SK-N-SH treated with all-trans-retinoic acid at 6 μM for 48 hours (cell line): Measurements from ENCODE around the gene MIGA2.

Experiments
- ATAC-seq: fragments of 200-7000 bp; cut with Tn5 transposase; 3 replicates; pipeline ENCODE4 v1.9.1; 2020; ENCODE audit warnings: mild to moderate bottlenecking, moderate library complexity
- ARNTL ChIP-seq: fragments of 450-650 bp; formaldehyde crosslinking; IDR thresholded peaks from 2 replicates; pipeline ENCODE4 v1.5.0; 2020; ENCODE audit warnings: low read depth, mild to moderate bottlenecking, moderate library complexity, borderline replicate concordance
- CREB5 ChIP-seq: fragments of 250-450 bp; sonication (Bioruptor Pico); IDR thresholded peaks from 2 replicates; pipeline ENCODE4 v1.5.1; 2020; ENCODE audit warnings: low read depth, mild to moderate bottlenecking, moderate library complexity
- CSDC2 ChIP-seq: fragments of 250-450 bp; sonication (Bioruptor Pico); IDR thresholded peaks from 2 replicates; pipeline ENCODE4 v1.5.0; 2020; ENCODE audit warnings: mild to moderate bottlenecking, moderate library complexity
- ESRRG ChIP-seq: fragments of 250-450 bp; sonication (Bioruptor Pico); IDR thresholded peaks from 2 replicates; pipeline ENCODE4 v1.6.1; 2021; ENCODE audit warnings: mild to moderate bottlenecking
- ISL1 ChIP-seq: fragments of 250-450 bp; sonication (Bioruptor Pico); IDR thresholded peaks from 2 replicates; pipeline ENCODE4 v2.1.2; 2022; ENCODE audit warnings: mild to moderate bottlenecking, moderate library complexity
- OSR1 ChIP-seq: fragments of 250-450 bp; sonication (Bioruptor Pico); IDR thresholded peaks from 2 replicates; pipeline ENCODE4 v1.8.0; 2022; ENCODE audit warnings: moderate library complexity, mild to moderate bottlenecking, inconsistent platforms
- PPARA ChIP-seq: fragments of 250-450 bp; sonication (Bioruptor Pico); IDR thresholded peaks from 2 replicates; pipeline ENCODE4 v1.5.0; 2020; ENCODE audit warnings: mild to moderate bottlenecking, borderline replicate concordance
- RARB ChIP-seq: fragments of 250-450 bp; sonication (Bioruptor Pico); IDR thresholded peaks from 2 replicates; pipeline ENCODE4 v1.8.0; 2021; ENCODE audit warnings: mild to moderate bottlenecking, moderate library complexity
- SNAI2 ChIP-seq: fragments of 250-450 bp; sonication (Bioruptor Pico); IDR thresholded peaks from 2 replicates; pipeline ENCODE4 v1.5.0; 2020; ENCODE audit warnings: mild to moderate bottlenecking, moderate library complexity
- TCF4 ChIP-seq: fragments of 250-450 bp; sonication (Bioruptor Pico); IDR thresholded peaks from 2 replicates; pipeline ENCODE4 v1.8.0; 2021; ENCODE audit warnings: mild to moderate bottlenecking, moderate library complexity, borderline replicate concordance
- TOX ChIP-seq: fragments of 250-450 bp; sonication (Bioruptor Pico); IDR thresholded peaks from 2 replicates; pipeline ENCODE4 v1.8.0; 2021; ENCODE audit warnings: mild to moderate bottlenecking, moderate library complexity, borderline replicate concordance
- ZC3H10 ChIP-seq: fragments of 250-450 bp; sonication (Bioruptor Pico); IDR thresholded peaks from 2 replicates; pipeline ENCODE4 v1.5.1; 2021; ENCODE audit warnings: mild to moderate bottlenecking, moderate library complexity
- ZFP3 ChIP-seq: fragments of 250-450 bp; sonication (Bioruptor Pico); IDR thresholded peaks from 2 replicates; pipeline ENCODE4 v1.5.0; 2020; ENCODE audit warnings: mild to moderate bottlenecking, moderate library complexity
- ZFP30 ChIP-seq: fragments of 450-650 bp; formaldehyde crosslinking; IDR thresholded peaks from 2 replicates; pipeline ENCODE4 v1.5.0; 2022; ENCODE audit warnings: mild to moderate bottlenecking, moderate library complexity
- ZNF565 ChIP-seq: fragments of 450-650 bp; formaldehyde crosslinking; conservative IDR thresholded peaks from 2 replicates; pipeline ENCODE4 v1.5.0; 2020; ENCODE audit warnings: low read depth, mild to moderate bottlenecking, moderate library complexity
- ZNF70 ChIP-seq: fragments of 450-650 bp; formaldehyde crosslinking; IDR thresholded peaks from 2 replicates; pipeline ENCODE4 v1.5.0; 2020; ENCODE audit warnings: mild to moderate bottlenecking, moderate library complexity
- ZNF8 ChIP-seq: fragments of 450-650 bp; formaldehyde crosslinking; IDR thresholded peaks from 2 replicates; pipeline ENCODE4 v1.5.0; 2020; ENCODE audit warnings: mild to moderate bottlenecking, moderate library complexity
- TF ChIP-seq, protein P1 (sequence below): fragments of 250-450 bp; sonication (Bioruptor Pico); IDR thresholded peaks from 2 replicates; pipeline ENCODE4 v1.5.1; 2021; ENCODE audit warnings: mild to moderate bottlenecking, moderate library complexity
- TF ChIP-seq, protein P2 (sequence below): fragments of 250-450 bp; sonication (Bioruptor Pico); IDR thresholded peaks from 2 replicates; pipeline ENCODE4 v1.8.0; 2021; ENCODE audit warnings: low read depth, mild to moderate bottlenecking, moderate library complexity, borderline replicate concordance
- TF ChIP-seq, protein P3 (sequence below): fragments of 250-450 bp; sonication (Bioruptor Pico); IDR thresholded peaks from 2 replicates; pipeline ENCODE4 v1.5.0; 2020; ENCODE audit warnings: mild to moderate bottlenecking, moderate library complexity

The MIGA2 gene

DNA sequence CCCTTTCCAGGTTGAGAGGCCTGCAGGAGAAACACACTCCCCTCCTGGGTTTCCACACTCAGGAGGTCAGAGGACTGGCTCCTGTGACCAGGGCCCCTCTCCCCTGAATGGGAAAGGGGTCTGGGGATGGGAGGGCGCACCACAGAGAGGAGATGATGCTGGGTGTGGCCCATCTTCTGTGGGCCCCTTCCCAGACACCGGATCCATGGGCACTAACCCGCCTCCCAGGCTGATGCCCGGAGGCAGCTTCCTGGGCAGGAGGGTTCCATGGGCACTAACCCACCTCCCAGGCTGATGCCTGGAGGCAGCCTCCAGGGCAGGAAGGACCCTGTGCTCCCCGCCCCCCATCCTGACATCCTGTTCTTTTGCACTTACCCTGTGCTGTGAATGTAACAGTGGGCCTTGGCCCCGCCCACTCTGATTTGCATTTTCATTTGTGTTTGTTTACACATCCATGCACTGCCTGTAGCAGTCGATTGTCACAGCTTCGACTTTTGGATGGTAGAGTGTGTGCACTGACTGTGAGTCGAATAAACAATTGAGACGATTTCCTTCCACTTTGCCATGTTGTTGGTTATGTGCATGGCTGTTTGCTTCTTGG lies 35.2 kb downstream of the MIGA2 start (continued):
- TF ChIP-seq CREB5 (CRISPR knock-in tag) (no peak), SNAI2 (CRISPR knock-in tag) (no peak)

GRCh38 chr9:129072171-129072570 lies 35.7 kb downstream of the MIGA2 start:
- no peak for ATAC-seq
- TF ChIP-seq ISL1 (CRISPR knock-in tag) (no peak), PPARA (CRISPR knock-in tag) (no peak), CSDC2 (CRISPR knock-in tag) (no peak), ZNF70 (CRISPR knock-in tag) (no peak), ZNF565 (CRISPR knock-in tag) (no peak)

DNA sequence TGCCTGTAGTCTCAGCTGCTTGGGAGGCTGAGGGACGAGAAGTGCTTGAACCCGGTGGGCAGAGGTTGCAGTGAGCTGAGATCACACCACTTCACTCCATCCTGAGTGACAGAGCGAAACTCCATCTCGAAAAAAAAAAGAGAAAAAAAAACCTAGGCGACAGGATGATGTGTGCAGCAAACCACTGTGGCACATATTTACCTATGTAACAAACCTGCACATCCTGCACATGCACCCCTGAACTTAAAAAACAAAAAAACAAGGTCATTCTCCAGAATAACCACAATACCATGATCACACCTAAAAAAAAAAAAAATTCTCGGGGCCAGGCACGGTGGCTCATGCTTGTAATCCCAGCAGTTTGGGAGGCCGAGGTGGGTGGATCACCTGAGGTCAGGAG lies 37.0 kb downstream of the MIGA2 start:
- no peak for ATAC-seq
- TF ChIP-seq ARNTL (CRISPR knock-in tag), result no peak
- TF ChIP-seq OSR1 (CRISPR knock-in tag), result no peak
- TF ChIP-seq, protein P1, sequence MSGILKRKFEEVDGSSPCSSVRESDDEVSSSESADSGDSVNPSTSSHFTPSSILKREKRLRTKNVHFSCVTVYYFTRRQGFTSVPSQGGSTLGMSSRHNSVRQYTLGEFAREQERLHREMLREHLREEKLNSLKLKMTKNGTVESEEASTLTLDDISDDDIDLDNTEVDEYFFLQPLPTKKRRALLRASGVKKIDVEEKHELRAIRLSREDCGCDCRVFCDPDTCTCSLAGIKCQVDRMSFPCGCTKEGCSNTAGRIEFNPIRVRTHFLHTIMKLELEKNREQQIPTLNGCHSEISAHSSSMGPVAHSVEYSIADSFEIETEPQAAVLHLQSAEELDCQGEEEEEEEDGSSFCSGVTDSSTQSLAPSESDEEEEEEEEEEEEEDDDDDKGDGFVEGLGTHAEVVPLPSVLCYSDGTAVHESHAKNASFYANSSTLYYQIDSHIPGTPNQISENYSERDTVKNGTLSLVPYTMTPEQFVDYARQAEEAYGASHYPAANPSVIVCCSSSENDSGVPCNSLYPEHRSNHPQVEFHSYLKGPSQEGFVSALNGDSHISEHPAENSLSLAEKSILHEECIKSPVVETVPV (CRISPR knock-in tag), result no peak
- no peak for TF ChIP-seq ZC3H10
- TF ChIP-seq, protein P2, sequence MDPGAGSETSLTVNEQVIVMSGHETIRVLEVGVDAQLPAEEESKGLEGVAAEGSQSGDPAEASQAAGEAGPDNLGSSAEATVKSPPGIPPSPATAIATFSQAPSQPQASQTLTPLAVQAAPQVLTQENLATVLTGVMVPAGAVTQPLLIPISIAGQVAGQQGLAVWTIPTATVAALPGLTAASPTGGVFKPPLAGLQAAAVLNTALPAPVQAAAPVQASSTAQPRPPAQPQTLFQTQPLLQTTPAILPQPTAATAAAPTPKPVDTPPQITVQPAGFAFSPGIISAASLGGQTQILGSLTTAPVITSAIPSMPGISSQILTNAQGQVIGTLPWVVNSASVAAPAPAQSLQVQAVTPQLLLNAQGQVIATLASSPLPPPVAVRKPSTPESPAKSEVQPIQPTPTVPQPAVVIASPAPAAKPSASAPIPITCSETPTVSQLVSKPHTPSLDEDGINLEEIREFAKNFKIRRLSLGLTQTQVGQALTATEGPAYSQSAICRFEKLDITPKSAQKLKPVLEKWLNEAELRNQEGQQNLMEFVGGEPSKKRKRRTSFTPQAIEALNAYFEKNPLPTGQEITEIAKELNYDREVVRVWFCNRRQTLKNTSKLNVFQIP (CRISPR knock-in tag), result no peak
- no peak for TF ChIP-seq CSDC2 (CRISPR knock-in tag)
- TF ChIP-seq ZNF565 (CRISPR knock-in tag), result no peak
- TF ChIP-seq RARB (CRISPR knock-in tag), result no peak
- no peak for TF ChIP-seq ZFP30 (CRISPR knock-in tag)
- no peak for TF ChIP-seq ZNF8 (CRISPR knock-in tag)
- no peak for TF ChIP-seq TCF4 (CRISPR knock-in tag)
- TF ChIP-seq, protein P3, sequence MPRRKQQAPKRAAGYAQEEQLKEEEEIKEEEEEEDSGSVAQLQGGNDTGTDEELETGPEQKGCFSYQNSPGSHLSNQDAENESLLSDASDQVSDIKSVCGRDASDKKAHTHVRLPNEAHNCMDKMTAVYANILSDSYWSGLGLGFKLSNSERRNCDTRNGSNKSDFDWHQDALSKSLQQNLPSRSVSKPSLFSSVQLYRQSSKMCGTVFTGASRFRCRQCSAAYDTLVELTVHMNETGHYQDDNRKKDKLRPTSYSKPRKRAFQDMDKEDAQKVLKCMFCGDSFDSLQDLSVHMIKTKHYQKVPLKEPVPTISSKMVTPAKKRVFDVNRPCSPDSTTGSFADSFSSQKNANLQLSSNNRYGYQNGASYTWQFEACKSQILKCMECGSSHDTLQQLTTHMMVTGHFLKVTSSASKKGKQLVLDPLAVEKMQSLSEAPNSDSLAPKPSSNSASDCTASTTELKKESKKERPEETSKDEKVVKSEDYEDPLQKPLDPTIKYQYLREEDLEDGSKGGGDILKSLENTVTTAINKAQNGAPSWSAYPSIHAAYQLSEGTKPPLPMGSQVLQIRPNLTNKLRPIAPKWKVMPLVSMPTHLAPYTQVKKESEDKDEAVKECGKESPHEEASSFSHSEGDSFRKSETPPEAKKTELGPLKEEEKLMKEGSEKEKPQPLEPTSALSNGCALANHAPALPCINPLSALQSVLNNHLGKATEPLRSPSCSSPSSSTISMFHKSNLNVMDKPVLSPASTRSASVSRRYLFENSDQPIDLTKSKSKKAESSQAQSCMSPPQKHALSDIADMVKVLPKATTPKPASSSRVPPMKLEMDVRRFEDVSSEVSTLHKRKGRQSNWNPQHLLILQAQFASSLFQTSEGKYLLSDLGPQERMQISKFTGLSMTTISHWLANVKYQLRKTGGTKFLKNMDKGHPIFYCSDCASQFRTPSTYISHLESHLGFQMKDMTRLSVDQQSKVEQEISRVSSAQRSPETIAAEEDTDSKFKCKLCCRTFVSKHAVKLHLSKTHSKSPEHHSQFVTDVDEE, result no peak
- TF ChIP-seq ZFP3 (CRISPR knock-in tag), result no peak

- ATAC-seq, result no peak
- TF ChIP-seq TOX (CRISPR knock-in tag) (no peak), ISL1 (CRISPR knock-in tag) (no peak), SNAI2 (CRISPR knock-in tag) (no peak)
Observed at GRCh38 chr9:129074106-129074505, 37.7 kb downstream of the MIGA2 start.

DNA sequence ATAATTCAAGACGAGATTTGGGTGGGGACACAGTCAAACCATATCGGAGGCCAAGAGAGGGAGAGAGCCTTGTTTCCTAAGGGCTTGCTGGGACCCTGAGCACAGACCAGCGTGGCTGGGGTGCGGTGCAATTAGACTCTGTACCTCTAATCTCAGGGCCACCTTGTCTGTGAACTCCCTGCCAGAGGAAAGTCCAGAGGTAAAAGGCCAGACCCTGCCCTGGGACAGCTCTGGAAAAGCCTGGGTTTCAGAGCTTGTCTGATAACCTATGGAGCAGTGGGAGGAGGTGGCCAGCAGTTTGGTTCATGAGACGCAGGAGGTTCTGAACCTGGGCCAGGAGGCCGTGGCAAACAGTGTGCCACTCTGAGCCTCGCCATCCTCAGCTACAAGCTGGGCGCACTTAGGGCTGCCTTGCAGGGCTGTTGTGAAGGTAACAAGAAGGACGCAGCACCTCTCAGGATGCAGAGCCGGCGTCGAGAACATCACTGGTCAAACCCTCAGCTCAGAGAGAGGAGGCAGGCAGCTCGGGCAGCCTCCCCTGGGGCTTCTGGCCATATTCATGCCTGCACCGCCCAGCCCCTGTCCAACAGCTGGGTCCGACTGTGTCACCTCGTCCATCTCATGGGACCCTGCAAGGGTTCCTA lies 39.7 kb downstream of the MIGA2 start:
- TF ChIP-seq, protein P3, result no peak
- no peak for TF ChIP-seq TCF4 (CRISPR knock-in tag)
- TF ChIP-seq ARNTL (CRISPR knock-in tag), result no peak
- no peak for TF ChIP-seq TOX (CRISPR knock-in tag)
- TF ChIP-seq ESRRG, result no peak
- no peak for TF ChIP-seq ISL1 (CRISPR knock-in tag)
- no peak for ATAC-seq
